ENCODE measurements around the gene LLGL1.

DNA sequence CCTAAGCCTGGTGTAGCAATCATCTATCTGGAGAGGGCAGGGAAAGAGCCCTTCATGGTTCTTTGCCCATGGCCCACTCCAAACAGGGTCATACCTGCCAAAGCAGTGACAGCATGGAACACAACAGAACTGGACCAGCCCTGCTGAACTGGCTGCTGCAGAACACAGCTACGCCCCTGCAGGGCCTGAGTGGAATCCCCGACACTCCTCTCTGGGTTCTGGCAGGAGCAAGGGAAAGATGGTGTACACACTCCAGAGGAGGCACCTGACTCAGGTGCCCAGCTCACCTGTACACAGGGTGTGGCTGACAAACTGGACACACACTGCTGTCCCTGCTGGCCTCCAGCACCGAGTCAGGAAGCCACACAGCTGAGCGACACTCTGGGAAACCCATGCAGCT lies 54.8 kb downstream of the LLGL1 start:
- TF ChIP-seq, protein P1, sequence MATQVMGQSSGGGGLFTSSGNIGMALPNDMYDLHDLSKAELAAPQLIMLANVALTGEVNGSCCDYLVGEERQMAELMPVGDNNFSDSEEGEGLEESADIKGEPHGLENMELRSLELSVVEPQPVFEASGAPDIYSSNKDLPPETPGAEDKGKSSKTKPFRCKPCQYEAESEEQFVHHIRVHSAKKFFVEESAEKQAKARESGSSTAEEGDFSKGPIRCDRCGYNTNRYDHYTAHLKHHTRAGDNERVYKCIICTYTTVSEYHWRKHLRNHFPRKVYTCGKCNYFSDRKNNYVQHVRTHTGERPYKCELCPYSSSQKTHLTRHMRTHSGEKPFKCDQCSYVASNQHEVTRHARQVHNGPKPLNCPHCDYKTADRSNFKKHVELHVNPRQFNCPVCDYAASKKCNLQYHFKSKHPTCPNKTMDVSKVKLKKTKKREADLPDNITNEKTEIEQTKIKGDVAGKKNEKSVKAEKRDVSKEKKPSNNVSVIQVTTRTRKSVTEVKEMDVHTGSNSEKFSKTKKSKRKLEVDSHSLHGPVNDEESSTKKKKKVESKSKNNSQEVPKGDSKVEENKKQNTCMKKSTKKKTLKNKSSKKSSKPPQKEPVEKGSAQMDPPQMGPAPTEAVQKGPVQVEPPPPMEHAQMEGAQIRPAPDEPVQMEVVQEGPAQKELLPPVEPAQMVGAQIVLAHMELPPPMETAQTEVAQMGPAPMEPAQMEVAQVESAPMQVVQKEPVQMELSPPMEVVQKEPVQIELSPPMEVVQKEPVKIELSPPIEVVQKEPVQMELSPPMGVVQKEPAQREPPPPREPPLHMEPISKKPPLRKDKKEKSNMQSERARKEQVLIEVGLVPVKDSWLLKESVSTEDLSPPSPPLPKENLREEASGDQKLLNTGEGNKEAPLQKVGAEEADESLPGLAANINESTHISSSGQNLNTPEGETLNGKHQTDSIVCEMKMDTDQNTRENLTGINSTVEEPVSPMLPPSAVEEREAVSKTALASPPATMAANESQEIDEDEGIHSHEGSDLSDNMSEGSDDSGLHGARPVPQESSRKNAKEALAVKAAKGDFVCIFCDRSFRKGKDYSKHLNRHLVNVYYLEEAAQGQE (IDR thresholded peaks at IDR 0.05; ENCODE audit: insufficient read depth in 1 of 2, low read depth in 2 of 2, low read length in 2 of 2): no peak
- TF ChIP-seq SIN3A (IDR thresholded peaks at IDR 0.05; ENCODE audit: borderline replicate concordance, insufficient read depth, low read length) (no peak), TAF1 (IDR thresholded peaks at IDR 0.05; ENCODE audit: borderline replicate concordance, insufficient read depth, low read length) (no peak), POLR2AphosphoS5 (IDR thresholded peaks at IDR 0.05; ENCODE audit: low read depth, low read length) (no peak), FOXP2 (optimal IDR thresholded peaks at IDR 0.05; ENCODE audit: borderline replicate concordance, extremely low read depth, extremely low read length, insufficient read depth) (no peak)

All from PFSK-1 (cell line).